NK-92 treated with Interleukin-12 subunit alpha and Interleukin-12 subunit beta, amount 100 ng/mL, for 24 hours (cell line): Measurements from ENCODE around the gene RAB10.
"Not testable (repeated sequence)": the region's sequence is repeated elsewhere in the genome, so short reads cannot be mapped to it uniquely, and the experiment has no call there.

Experiments used
- DNase-seq: peaks from one replicate; lab custom pipeline; 2025; lab: John Stamatoyannopoulos, UW

The RAB10 gene

GRCh38 chr2:26157580-26157979, 123.7 kb downstream of the RAB10 start:
- DNase-seq, result no peak

DNA sequence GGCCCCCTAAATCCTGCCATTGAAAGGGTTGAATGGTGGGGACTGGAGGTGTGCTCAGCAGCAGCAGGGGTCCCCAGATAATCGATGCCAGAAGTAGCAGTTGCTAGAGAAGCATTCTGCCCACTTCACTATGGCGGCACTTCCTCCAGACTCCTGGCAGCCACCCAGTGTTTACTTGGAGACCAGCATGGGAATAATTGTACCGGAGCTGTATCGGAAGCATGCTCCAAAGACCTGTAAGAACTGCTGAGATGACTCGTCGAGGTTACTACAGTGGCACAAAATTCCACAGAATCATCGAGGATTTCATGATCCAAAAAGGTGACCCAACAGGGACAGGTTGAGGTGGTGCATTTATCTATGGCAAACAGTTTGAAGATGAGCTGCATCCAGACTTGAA, 128.0 kb downstream of the RAB10 start:
- DNase-seq, result no peak

GRCh38 chr2:26162963-26163362, 129.1 kb downstream of the RAB10 start:
- DNase-seq, result no peak

GRCh38 chr2:26164231-26164630, 130.3 kb downstream of the RAB10 start:
- DNase-seq, result no peak

- DNase-seq, result no peak
Observed at GRCh38 chr2:26164641-26165211, 130.8 kb downstream of the RAB10 start.

- no peak for DNase-seq
Observed at GRCh38 chr2:26165403-26165802, 131.5 kb downstream of the RAB10 start.

DNA sequence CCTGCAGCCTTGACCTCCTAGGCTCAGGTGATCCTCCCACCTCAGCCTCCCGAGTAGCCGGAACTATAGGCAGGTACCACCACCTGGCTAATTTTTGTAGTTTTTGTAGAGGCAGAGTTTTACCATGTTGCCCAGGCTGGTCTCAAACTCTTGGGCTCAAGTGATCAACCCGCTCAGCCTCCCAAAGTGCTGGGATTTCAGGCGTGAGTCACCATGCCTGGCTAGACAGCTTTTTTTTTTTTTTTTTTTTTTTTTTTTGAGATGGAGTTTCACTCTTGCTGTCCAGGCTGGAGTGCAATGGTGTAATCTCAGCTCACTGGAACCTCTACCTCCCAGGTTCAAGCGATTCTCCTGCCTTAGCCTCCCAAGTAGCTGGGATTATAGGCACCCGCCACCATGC, 132.7 kb downstream of the RAB10 start:
- not testable (repeated sequence) for DNase-seq

- DNase-seq, result no peak
Observed at GRCh38 chr2:26168785-26169184, 134.9 kb downstream of the RAB10 start.

GRCh38 chr2:26169226-26169625, 135.3 kb downstream of the RAB10 start:
- DNase-seq, result no peak

- no peak for DNase-seq
Observed at GRCh38 chr2:26169681-26170414, 136.0 kb downstream of the RAB10 start.

- DNase-seq, result no peak
Observed at GRCh38 chr2:26170795-26171194, 136.9 kb downstream of the RAB10 start.

GRCh38 chr2:26172189-26172870, 138.4 kb downstream of the RAB10 start:
- no peak for DNase-seq

GRCh38 chr2:26172871-26173775, 139.2 kb downstream of the RAB10 start, which contains the start of gene GAREM2:
GAREM2 (plus strand) TSS chr2:26173088; CDS start chr2:26173221, 133 bp downstream.
- DNase-seq, result no peak

DNA sequence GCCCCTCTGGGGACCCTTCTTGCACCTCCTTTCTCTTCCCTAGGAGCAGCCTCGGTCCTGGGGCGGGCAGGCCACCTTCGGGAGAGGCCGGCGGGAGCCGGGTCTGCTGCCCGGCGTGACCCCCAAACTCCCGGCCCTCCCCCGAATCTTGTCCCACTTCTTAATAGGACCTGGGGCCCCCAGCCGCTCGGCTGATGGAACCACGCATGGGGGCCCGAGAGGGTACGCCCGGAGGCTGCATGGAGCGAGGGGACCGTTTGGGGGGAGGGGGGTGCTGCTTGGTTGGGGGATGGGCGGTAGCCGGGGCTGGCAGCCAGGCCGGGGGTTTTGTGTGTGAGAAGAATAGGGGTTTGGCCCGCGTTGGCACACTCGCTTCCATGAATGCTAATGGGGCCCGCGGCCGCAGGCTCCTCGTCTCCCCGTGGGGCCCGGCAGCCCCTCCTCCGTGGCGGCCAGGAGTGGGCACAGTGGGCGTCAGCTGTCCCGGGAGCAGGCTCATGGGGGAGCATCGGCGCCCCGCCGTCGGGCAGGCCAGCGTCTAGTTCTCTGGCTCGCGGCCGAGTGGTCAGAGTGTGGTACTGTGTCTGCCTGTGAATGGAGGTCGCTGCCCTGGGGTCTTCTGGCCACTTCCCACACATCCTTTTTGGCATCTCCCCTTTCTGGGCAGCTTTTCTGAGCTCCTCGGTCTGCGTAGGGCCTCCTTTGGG, 140.0 kb downstream of the RAB10 start:
- no peak for DNase-seq

- no peak for DNase-seq
Observed at GRCh38 chr2:26174691-26175465, 141.0 kb downstream of the RAB10 start.

DNA sequence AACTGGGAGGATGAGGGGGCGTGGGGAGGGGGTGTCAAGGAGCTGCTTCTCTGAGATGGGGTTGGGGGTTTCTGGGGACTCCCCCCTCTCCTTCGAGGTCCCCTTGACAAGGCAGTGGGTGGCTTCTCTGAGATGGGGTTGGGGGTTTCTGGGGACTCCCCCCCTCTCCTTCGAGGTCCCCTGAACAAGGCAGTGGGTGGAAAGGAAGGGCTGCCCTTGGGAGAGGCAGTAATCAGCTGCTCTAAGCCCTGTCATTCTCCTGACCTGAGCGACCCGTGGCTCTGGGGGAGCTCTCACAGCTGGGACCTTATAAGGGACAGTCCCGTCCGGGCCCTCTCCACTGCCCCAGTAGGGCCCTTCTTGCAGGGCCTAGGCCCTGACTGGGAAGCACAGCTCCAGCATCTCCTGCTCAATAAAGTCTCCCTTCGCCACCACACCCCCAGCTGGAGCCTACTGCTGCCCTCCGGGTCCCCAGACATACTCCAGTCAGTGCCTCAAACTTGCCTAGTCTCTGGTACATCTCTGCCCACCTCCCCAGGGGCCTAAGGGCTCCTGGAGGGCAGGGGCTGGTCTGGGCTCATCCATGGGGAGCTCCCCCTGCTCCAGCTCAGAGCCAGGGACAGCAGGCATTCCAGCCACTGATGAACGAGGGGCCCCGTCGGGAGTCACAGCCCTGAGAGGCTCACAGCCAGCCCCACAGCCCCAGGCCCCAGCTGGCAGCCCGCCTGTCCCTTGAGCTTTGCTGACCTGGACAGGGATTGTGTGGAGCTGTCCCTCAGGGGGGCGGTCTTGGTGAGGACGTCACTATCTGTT, 141.8 kb downstream of the RAB10 start:
- DNase-seq, result no peak

DNA sequence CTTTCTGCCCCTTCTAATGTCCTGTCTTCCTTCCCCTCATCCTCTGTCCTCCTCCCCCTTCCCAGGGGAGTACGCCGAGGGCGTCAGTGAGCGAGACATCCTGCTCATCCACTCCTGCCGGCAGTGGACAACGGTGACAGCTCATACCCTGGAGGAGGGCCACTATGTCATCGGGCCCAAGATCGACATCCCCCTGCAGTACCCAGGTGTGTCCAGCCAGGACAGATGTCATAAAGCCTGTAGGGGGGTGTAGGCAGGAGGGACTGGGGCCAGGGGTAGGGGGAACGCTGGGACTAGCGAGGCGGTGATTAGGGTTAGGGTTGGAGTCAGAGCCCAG, 142.4 kb downstream of the RAB10 start:
- no peak for DNase-seq

- no peak for DNase-seq
Observed at GRCh38 chr2:26177122-26177521, 143.2 kb downstream of the RAB10 start.

GRCh38 chr2:26178246-26178645, 144.4 kb downstream of the RAB10 start:
- no peak for DNase-seq
